Endothelial cell (in vitro differentiated cells): Measurements from ENCODE around the gene IGSF11. TPM values are rescaled to one million over a fixed set of nuclear protein-coding genes. Genes with fewer than 3 reads are reported as not detected.
A peak's percentile ranks its signal among the peaks of the same experiment; 100 is the strongest.

ENCODE experiments used
- DNase-seq: peaks from one replicate; pipeline ENCODE4 v3.0.0; 2021; ENCODE audit warnings: low spot score
- H3K27ac Mint-ChIP-seq: one replicate; pipeline ENCODE4 v1.8.0; 2021; ENCODE audit warnings: mixed read lengths, inconsistent platforms; ENCODE audit not compliant: unreplicated experiment
- H3K27me3 Mint-ChIP-seq: one replicate; pipeline ENCODE4 v1.8.0; 2021; ENCODE audit warnings: mild to moderate bottlenecking, moderate library complexity, mixed read lengths, inconsistent platforms; ENCODE audit not compliant: unreplicated experiment
- H3K36me3 Mint-ChIP-seq: one replicate; pipeline ENCODE4 v1.8.0; 2021; ENCODE audit warnings: mild to moderate bottlenecking, low read depth, mixed read lengths, inconsistent platforms; ENCODE audit not compliant: unreplicated experiment
- H3K4me1 Mint-ChIP-seq: one replicate; pipeline ENCODE4 v1.8.0; 2021; ENCODE audit warnings: mild to moderate bottlenecking, mixed read lengths, inconsistent platforms; ENCODE audit not compliant: unreplicated experiment
- H3K4me3 Mint-ChIP-seq: one replicate; pipeline ENCODE4 v1.8.0; 2021; ENCODE audit warnings: mild to moderate bottlenecking, mixed read lengths, inconsistent platforms; ENCODE audit not compliant: unreplicated experiment
- H3K9me3 Mint-ChIP-seq: one replicate; pipeline ENCODE4 v1.8.0; 2021; ENCODE audit warnings: mixed read lengths, inconsistent platforms; ENCODE audit not compliant: unreplicated experiment
- CTCF ChIP-seq: fragments of 200-600 bp; sonication (generic); IDR thresholded peaks from one replicate; pipeline ENCODE4 v1.5.0; 2021; ENCODE audit warnings: antibody characterized with exemption; ENCODE audit not compliant: unreplicated experiment
- total RNA-seq: library from RNA; stranded (reverse); fragmentation: NEBNext Ultra II Directional; extraction: Animal tissue kit (Norgen Biotek cat#: 25700); gene quantifications from one replicate; pipeline ENCODE4 v1.2.1, GENCODE V29; 2021; ENCODE audit not compliant: unreplicated experiment

The IGSF11 gene
- total RNA-seq, 1 donor from 2014 or later, result 0.18 TPM

GRCh38 chr3:119063471-119063870 lies 28.8 kb upstream of the IGSF11 start:
- no peaks in the 10 kb centered on the region for H3K36me3 Mint-ChIP-seq
- DNase-seq, result no peak
- H3K4me1 Mint-ChIP-seq, result no peaks in the 10 kb centered on the region
- TF ChIP-seq CTCF, result no peak
- H3K4me3 Mint-ChIP-seq, result no peak overlapping the region
- H3K27ac Mint-ChIP-seq, result no peak overlapping the region
- no peaks in the 10 kb centered on the region for H3K9me3 Mint-ChIP-seq
- H3K27me3 Mint-ChIP-seq, result no peaks in the 10 kb centered on the region

- Mint-ChIP-seq H3K9me3 (no peaks in the 10 kb centered on the region), H3K27me3 (no peaks in the 10 kb centered on the region), H3K36me3 (no peaks in the 10 kb centered on the region), H3K4me3 (no peak overlapping the region), H3K4me1 (no peaks in the 10 kb centered on the region), H3K27ac (no peak overlapping the region)
- no peak for DNase-seq
- no peak for TF ChIP-seq CTCF
These were observed 28.2 kb upstream of the IGSF11 start for GRCh38 chr3:119062892-119063291.

DNA sequence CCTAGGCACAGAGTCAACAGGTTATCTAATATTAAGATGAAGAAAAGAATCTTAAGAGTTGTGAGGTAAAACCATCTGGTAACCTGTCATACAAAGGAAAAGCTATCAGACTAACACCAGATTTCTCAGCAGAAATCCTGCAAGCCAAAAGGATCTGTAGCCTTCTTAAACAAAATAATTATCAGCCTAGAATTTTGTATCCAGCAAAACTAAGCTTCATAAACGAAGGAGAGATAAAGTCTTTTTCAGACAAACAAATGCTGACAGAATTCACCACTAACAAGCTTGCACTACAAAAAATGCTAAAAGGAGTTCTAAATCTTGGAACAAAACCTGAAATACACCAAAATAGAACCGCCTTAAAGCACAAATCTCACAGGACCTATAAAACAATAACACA lies 9.9 kb upstream of the IGSF11 start:
- Mint-ChIP-seq H3K9me3 (no peaks in the 10 kb centered on the region), H3K27ac (no peak overlapping the region), H3K4me1 (no peaks in the 10 kb centered on the region), H3K27me3 (no peaks in the 10 kb centered on the region), H3K36me3 (no peaks in the 10 kb centered on the region), H3K4me3 (no peak overlapping the region)
- no peak for DNase-seq
- TF ChIP-seq CTCF, result no peak

DNA sequence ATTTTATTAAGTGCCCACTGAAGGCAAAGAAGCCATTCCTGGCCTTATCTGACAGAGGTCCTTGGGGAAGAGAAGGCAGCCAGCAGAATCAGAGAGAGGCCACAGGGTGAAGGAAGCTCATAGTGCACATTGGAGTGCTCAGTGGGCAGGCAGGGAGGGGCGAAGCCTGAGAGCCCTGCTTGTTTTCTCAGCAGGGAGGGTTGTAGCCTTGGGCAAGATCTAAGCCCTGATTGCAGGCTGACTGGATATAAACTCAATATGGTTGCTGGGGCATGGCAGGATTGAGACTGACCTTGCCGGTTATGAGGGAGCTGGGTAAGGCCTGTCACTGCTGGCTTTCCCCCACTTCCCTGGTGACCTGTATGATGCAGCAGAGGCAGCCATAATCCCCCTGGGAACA lies 7.5 kb upstream of the IGSF11 start:
- TF ChIP-seq CTCF, result no peak
- Mint-ChIP-seq H3K27ac (no peak overlapping the region), H3K9me3 (no peaks in the 10 kb centered on the region), H3K27me3 (no peaks in the 10 kb centered on the region), H3K4me3 (no peak overlapping the region), H3K36me3 (no peaks in the 10 kb centered on the region), H3K4me1 (no peaks in the 10 kb centered on the region)
- no peak for DNase-seq

DNA sequence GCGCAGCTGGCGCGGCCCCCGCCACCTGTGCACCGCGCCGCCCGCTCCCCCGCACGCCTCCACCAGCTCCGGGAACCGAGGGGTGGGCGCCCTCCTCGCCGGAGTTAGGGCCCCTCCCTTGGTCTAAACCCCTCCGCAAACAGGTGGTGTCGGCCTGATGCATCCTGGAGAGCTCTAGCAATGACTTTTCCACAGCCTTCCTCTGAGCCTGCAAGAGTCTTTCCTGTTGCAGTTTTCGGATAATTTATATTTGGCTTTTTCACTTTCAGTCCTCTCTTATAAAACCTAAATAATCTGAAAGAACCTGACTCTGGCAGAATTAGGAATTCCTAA lies 334 bp upstream of the IGSF11 start:
- H3K27ac Mint-ChIP-seq, result no peak overlapping the region
- H3K4me3 Mint-ChIP-seq, result peak overlapping the region; percentile 80
- DNase-seq, result no peak
- H3K4me1 Mint-ChIP-seq, result no peaks in the 10 kb centered on the region
- H3K36me3 Mint-ChIP-seq, result peaks cover 4% of the 10 kb centered on the region
- TF ChIP-seq CTCF, result no peak
- H3K27me3 Mint-ChIP-seq, result peaks cover 4% of the 10 kb centered on the region
- H3K9me3 Mint-ChIP-seq, result no peaks in the 10 kb centered on the region
